Measurements from ENCODE around the gene BCKDHA. TPM values are rescaled to one million over a fixed set of nuclear protein-coding genes. Genes with fewer than 3 reads are reported as not detected.
A peak's percentile ranks its signal among the peaks of the same experiment; 100 is the strongest.

The BCKDHA gene
- total RNA-seq, 4 donors from 2014 or later = 80.8 to 115 (median 84.1) TPM

DNA sequence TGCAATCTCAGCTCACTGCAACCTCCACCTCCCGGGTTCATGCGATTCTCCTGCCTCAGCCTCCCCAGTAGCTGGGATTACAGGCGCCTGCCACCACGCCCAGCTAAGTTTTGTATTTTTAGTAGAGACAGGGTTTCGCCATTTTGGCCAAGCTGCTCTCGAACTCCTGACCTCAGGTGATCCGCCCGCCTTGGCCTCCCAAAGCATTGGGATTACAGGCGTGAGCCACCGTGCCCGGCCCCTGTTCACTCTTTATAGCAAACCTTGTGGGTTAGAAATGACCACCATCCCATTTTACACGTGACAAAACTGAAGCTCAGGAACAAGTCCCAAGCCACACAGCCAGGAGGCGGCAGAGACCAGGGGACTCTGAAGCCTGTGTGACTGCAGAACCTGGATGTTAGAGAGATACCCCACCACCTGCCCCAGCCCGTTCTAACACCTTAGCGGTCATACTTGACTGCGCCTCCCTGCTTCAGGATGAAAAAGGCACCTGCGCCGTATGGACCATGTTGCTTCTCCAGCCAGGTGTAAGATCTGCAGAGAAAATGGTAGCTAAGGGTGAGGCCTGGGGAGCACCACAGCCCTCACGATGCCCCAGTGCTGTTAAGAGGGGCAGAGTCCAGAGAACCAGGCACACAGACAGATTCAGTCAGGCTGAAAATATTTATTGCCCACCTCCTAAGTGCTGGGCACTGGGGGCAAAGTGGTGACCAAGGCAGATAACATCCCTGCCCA, 38.5 kb downstream of the BCKDHA start:
- no peak for DNase-seq

GRCh38 chr19:41436674-41436951, 39.0 kb downstream of the BCKDHA start:
- Histone ChIP-seq H3K4me1 (peaks cover 16 to 26% of the 10 kb centered on the region in 2 donors), H3K36me3 (peaks cover 0 to 30% of the 10 kb centered on the region in 2 donors), H3K27ac (no peak overlapping the region), H3K4me3 (no peak overlapping the region), H3K9me3 (no peaks in the 10 kb centered on the region), H3K27me3 (no peaks in the 10 kb centered on the region)
- intact Hi-C loops (cut with DNase I; ENCODE audit: low total_unique reads) = loop anchor here (5.0 kb wide), 2 partner anchors 174 to 684 kb away; partner anchors contain the start of genes ACTMAP, HNRNPUL1 and SNRPA
- ATAC-seq (no peak), DNase-seq (no peak)
- in situ Hi-C loops (cut with MboI; ENCODE audit: low sequenced_read_pairs in 4 of 4) = no loop called here
- no peak for TF ChIP-seq POLR2A (IDR thresholded peaks at IDR 0.05)
- TF ChIP-seq, protein P1, sequence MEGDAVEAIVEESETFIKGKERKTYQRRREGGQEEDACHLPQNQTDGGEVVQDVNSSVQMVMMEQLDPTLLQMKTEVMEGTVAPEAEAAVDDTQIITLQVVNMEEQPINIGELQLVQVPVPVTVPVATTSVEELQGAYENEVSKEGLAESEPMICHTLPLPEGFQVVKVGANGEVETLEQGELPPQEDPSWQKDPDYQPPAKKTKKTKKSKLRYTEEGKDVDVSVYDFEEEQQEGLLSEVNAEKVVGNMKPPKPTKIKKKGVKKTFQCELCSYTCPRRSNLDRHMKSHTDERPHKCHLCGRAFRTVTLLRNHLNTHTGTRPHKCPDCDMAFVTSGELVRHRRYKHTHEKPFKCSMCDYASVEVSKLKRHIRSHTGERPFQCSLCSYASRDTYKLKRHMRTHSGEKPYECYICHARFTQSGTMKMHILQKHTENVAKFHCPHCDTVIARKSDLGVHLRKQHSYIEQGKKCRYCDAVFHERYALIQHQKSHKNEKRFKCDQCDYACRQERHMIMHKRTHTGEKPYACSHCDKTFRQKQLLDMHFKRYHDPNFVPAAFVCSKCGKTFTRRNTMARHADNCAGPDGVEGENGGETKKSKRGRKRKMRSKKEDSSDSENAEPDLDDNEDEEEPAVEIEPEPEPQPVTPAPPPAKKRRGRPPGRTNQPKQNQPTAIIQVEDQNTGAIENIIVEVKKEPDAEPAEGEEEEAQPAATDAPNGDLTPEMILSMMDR (IDR thresholded peaks at IDR 0.05 in 4 of 5, conservative IDR thresholded peaks at IDR 0.05 in 1 of 5) = no peak

More for the DNA sequence above, 38.5 kb downstream of the BCKDHA start:
- Histone ChIP-seq H3K9me3 (no peaks in the 10 kb centered on the region), H3K4me3 (no peak overlapping the region), H3K27ac (no peak overlapping the region), H3K36me3 (peaks cover 0 to 30% of the 10 kb centered on the region in 2 donors), H3K4me1 (peaks cover 21 to 31% of the 10 kb centered on the region in 2 donors), H3K27me3 (no peaks in the 10 kb centered on the region)
- in situ Hi-C loops (cut with MboI; ENCODE audit: low sequenced_read_pairs in 4 of 4) = no loop called here
- no peak for TF ChIP-seq POLR2A (IDR thresholded peaks at IDR 0.05)
- TF ChIP-seq, protein P1 (IDR thresholded peaks at IDR 0.05 in 4 of 5, conservative IDR thresholded peaks at IDR 0.05 in 1 of 5) = no peak
- no peak for ATAC-seq
- intact Hi-C loops (cut with DNase I; ENCODE audit: low total_unique reads) = loop anchor here (5.0 kb wide), 2 partner anchors 174 to 684 kb away; partner anchors contain the start of genes ACTMAP, HNRNPUL1 and SNRPA

- ATAC-seq (no peak), DNase-seq (no peak)
- Histone ChIP-seq H3K27me3 (no peaks in the 10 kb centered on the region), H3K9me3 (no peaks in the 10 kb centered on the region), H3K4me3 (no peak overlapping the region), H3K4me1 (peaks cover 9 to 13% of the 10 kb centered on the region in 2 donors), H3K36me3 (peaks cover 0 to 26% of the 10 kb centered on the region in 2 donors), H3K27ac (no peak overlapping the region)
- TF ChIP-seq, protein P1 (IDR thresholded peaks at IDR 0.05 in 4 of 5, conservative IDR thresholded peaks at IDR 0.05 in 1 of 5) = no peak
- no peak for TF ChIP-seq POLR2A (IDR thresholded peaks at IDR 0.05)
- in situ Hi-C loops (cut with MboI; ENCODE audit: low sequenced_read_pairs in 4 of 4) (no loop called here), intact Hi-C loops (cut with DNase I; ENCODE audit: low total_unique reads) (loop anchor here (2.0 to 5.0 kb wide), 3 partner anchors 113 to 686 kb away; partner anchors contain the start of genes ACTMAP, HNRNPUL1 and SNRPA)
Observed at GRCh38 chr19:41437944-41438574, 40.4 kb downstream of the BCKDHA start.

GRCh38 chr19:41439441-41440222, 42.0 kb downstream of the BCKDHA start, which contains the start of gene DMAC2:
Gene DMAC2, minus strand, starts transcription at chr19:41439912. Its CDS starts 13 bp downstream, at chr19:41439899.
- ATAC-seq = peak; percentile 99
- Histone ChIP-seq H3K9me3 (no peaks in the 10 kb centered on the region), H3K4me3 (peak within 1 kb of the TSS; percentile 71 to 84 (median 82)), H3K4me1 (peaks cover 9 to 13% of the 10 kb centered on the region in 2 donors), H3K36me3 (peaks cover 0 to 19% of the 10 kb centered on the region in 2 donors), H3K27ac (peak within 1 kb of the TSS; percentile 91 to 95 (median 93)), H3K27me3 (no peaks in the 10 kb centered on the region)
- peak; percentile 97 to 98 for DNase-seq
- intact Hi-C loops (cut with DNase I; ENCODE audit: low total_unique reads) (loop anchor here (1.0 to 10.0 kb wide), 6 partner anchors 42 to 687 kb away; partner anchors contain the start of genes ACTMAP, BCKDHA, EXOSC5 and HNRNPUL1), in situ Hi-C loops (cut with MboI; ENCODE audit: low sequenced_read_pairs in 4 of 4) (loop anchor here in 1 of 4 donors (10.0 kb wide), 1 partner anchor 125 kb away; no protein-coding TSS in a partner anchor)
- TF ChIP-seq, protein P1 (IDR thresholded peaks at IDR 0.05 in 4 of 5, conservative IDR thresholded peaks at IDR 0.05 in 1 of 5) = peak; percentile 29 to 66 (median 38)
- peak; percentile 65 to 74 for TF ChIP-seq POLR2A (IDR thresholded peaks at IDR 0.05)

All from gastrocnemius medialis (tissue), 4 donors.